BE2C (cell line): ENCODE results near the gene TCP11L2.

ENCODE experiments used
- DNase-seq: peaks from one replicate; pipeline ENCODE4 v3.0.0-alpha.2; 2020
- H3K27me3 ChIP-seq: fragments of 250-450 bp; sonication (Bioruptor Pico); 2 replicates; pipeline ENCODE4 v1.5.1; 2020; ENCODE audit warnings: mild to moderate bottlenecking
- H3K36me3 ChIP-seq: fragments of 250-450 bp; sonication (Bioruptor Pico); 2 replicates; pipeline ENCODE4 v1.5.1; 2020; ENCODE audit warnings: mild to moderate bottlenecking
- H3K4me1 ChIP-seq: fragments of 250-450 bp; sonication (Bioruptor Pico); 2 replicates; pipeline ENCODE4 v1.5.1; 2020
- H3K4me3 ChIP-seq: 2 replicates; pipeline ENCODE4 v1.5.1; 2011; ENCODE audit warnings: low read depth, low read length
- H3K9me3 ChIP-seq: fragments of 250-450 bp; sonication (Bioruptor Pico); 2 replicates; pipeline ENCODE4 v1.5.1; 2020
- TF ChIP-seq, protein P1 (sequence below): IDR thresholded peaks from 2 replicates; pipeline ENCODE4 v1.5.1; 2012; ENCODE audit warnings: mild to moderate bottlenecking, low read depth, low read length

Gene TCP11L2

DNA sequence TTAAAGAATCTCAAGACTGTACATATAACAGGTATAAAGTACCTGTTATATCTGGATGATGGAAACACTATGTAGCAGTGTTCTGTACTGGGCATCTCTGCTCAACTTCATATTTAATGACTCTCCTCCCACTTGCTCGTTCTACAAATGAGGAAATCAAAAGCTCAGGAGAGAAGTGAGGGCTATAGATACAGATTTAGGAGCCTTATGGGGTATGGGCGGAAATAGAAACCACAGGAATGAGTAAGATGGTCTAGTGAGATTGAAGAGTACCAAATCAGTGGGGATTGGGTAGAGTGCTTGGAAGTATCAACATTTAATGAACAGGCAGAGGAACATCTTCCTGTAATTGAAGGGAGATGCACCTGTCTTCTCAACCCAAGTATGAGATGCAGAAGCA, 31.2 kb downstream of the TCP11L2 start:
- no peaks in the 10 kb centered on the region for H3K4me1 ChIP-seq
- TF ChIP-seq, protein P1, sequence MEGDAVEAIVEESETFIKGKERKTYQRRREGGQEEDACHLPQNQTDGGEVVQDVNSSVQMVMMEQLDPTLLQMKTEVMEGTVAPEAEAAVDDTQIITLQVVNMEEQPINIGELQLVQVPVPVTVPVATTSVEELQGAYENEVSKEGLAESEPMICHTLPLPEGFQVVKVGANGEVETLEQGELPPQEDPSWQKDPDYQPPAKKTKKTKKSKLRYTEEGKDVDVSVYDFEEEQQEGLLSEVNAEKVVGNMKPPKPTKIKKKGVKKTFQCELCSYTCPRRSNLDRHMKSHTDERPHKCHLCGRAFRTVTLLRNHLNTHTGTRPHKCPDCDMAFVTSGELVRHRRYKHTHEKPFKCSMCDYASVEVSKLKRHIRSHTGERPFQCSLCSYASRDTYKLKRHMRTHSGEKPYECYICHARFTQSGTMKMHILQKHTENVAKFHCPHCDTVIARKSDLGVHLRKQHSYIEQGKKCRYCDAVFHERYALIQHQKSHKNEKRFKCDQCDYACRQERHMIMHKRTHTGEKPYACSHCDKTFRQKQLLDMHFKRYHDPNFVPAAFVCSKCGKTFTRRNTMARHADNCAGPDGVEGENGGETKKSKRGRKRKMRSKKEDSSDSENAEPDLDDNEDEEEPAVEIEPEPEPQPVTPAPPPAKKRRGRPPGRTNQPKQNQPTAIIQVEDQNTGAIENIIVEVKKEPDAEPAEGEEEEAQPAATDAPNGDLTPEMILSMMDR = no peak
- no peak for DNase-seq
- no peak overlapping the region for H3K4me3 ChIP-seq
- no peaks in the 10 kb centered on the region for H3K9me3 ChIP-seq
- no peaks in the 10 kb centered on the region for H3K36me3 ChIP-seq
- no peaks in the 10 kb centered on the region; the same call in 1 of the 2 replicates for H3K27me3 ChIP-seq

DNA sequence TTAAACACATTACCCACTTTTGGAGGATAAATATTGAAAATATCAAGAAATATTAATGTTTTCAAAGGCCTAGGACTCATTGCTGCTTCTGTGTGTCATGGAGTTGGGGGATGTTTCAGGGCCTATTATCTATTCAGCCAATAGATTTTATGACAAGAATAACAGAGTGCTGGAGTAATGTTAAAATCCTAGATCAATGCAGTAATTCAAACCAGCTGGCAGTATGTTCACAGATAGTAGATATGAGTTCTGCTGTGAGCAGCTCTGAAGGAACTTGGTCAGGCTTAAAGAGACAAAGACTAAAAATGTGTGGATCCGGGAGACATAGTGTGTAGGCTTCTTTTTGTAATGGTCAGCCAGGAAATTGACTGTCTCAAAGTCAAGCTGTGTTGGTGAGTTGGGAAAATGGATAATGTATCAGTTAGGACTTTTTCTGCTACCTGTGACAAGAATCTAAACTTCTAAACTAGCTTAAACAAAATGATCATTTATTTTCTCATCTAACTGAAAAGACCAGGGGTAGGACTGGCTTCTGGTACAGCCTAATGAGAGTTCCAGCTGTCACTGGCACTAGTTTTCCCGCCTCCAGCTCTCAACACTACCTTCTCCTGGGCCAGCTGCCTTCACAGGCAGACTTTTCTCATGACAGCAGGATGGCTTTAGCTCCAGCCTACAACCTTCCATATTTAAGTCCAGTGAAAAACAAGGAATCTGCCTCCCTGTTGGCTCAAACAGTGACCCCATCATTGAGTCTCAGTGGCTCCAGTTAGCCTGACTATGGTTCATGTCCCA, 38.7 kb downstream of the TCP11L2 start:
- Histone ChIP-seq H3K4me1 (no peaks in the 10 kb centered on the region), H3K27me3 (no peaks in the 10 kb centered on the region; the same call in 1 of the 2 replicates), H3K4me3 (no peak overlapping the region), H3K36me3 (no peaks in the 10 kb centered on the region), H3K9me3 (no peaks in the 10 kb centered on the region)
- TF ChIP-seq, protein P1 = no peak
- DNase-seq = no peak

DNA sequence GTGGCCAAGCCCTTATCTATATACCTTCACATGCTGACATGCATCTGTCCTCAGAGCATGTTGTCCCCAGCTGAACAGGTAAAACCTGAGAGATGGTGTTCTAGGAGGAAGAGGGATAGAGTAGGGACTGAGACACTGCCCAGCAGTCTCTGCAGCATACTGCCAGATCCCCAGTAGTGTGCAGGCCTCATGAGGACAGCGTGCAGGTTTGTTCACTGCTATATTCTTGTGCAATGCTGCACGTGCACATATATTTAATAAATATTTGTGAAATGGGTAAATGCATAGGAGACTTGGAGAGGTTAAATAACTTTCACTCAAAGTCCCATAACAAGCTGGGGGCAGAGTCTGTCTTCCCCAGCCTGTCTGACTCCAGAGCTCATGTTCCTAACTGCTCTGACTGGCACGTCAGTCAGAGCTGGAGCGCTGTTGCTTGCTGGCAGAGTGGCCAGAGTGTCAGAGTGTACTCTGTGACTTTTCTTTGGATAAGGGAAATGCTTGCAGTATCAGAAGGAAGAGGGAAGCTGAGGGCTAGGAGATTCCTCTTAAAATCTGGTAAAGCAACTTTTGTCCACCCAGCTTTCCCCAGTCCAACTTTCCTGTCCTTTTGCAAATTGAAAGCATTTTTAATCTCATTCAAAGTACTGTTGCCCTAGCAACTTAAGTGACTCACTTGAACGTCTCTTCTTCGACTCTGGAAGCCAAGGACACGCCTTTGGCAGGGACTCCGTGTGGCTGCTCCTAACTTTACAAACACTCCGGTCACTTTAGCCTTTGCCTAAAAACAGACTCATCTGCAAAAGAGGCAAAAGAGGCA, 40.1 kb downstream of the TCP11L2 start:
- Histone ChIP-seq H3K36me3 (no peaks in the 10 kb centered on the region), H3K27me3 (no peaks in the 10 kb centered on the region), H3K4me1 (no peaks in the 10 kb centered on the region), H3K9me3 (no peaks in the 10 kb centered on the region), H3K4me3 (no peak overlapping the region)
- TF ChIP-seq, protein P1 = no peak
- DNase-seq = no peak

DNA sequence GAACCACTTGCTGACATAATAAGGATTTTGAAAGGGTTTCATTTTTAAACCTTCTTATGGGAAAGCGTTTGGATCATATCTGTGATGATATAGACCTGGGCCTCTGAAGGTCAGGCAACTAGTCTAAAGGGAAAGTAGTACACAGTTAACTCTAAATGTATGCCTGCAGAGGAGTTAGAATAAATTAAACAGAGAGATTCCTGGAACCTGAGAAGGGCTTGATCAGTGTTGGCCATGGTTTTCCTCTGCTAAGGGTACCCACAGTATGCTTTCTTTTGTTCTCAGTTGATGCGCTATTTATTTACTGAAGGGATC, 40.6 kb downstream of the TCP11L2 start:
- H3K36me3 ChIP-seq = no peaks in the 10 kb centered on the region
- no peaks in the 10 kb centered on the region for H3K9me3 ChIP-seq
- no peaks in the 10 kb centered on the region for H3K27me3 ChIP-seq
- H3K4me1 ChIP-seq = no peaks in the 10 kb centered on the region
- TF ChIP-seq, protein P1 = no peak
- no peak overlapping the region for H3K4me3 ChIP-seq
- DNase-seq = no peak

DNA sequence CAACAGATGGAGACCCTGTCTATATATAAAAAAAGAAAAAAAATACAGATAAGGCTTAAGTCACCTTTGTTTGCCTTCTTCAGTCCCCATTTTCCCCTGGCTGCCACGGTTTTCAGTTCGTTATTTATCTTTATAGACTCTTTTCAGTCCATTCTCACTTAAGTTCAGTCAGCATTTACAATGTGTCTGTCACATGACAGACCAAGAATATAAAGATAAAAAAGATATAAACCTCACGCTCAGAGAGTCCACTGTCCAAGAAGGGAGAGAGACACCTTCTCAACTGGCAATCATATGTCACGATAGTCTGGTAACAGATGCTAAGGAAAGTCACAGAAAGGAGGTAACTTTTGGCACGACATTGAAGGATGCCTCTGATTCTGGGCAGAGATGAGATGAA, 41.6 kb downstream of the TCP11L2 start:
- no peaks in the 10 kb centered on the region for H3K9me3 ChIP-seq
- no peak for DNase-seq
- TF ChIP-seq, protein P1 = no peak

DNA sequence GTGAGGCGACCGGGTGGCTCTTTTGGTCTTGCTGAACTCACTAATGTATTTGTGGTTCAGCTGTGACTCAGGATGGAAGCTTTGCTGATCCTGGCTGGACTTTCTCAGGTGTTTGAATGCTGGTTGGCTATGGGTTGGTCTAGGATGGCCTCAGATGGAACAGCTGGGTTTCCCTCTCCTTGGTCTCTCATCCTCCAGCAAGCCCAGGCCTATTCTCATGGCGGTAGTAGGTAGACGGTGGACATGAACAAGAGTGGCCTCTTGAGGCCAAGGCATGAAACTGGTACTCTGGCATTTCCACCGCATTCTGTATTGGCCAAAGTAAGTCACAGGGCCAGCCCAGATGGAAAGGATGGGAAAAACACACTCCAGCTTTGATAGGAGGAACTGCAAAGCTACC, 43.2 kb downstream of the TCP11L2 start:
- H3K4me3 ChIP-seq = no peak overlapping the region
- no peaks in the 10 kb centered on the region for H3K4me1 ChIP-seq
- H3K36me3 ChIP-seq = no peaks in the 10 kb centered on the region
- no peaks in the 10 kb centered on the region for H3K9me3 ChIP-seq
- peak; percentile 41 for DNase-seq
- no peaks in the 10 kb centered on the region for H3K27me3 ChIP-seq
- TF ChIP-seq, protein P1 = peak; percentile 61

More for the DNA sequence above, 41.6 kb downstream of the TCP11L2 start:
- Histone ChIP-seq H3K4me1 (no peaks in the 10 kb centered on the region), H3K27me3 (no peaks in the 10 kb centered on the region), H3K4me3 (no peak overlapping the region), H3K36me3 (no peaks in the 10 kb centered on the region)
